ENCODE measurements around the gene GJC2. TPM values are rescaled to one million over a fixed set of nuclear protein-coding genes. Genes with fewer than 3 reads are reported as not detected.

Gene GJC2
- polyA plus RNA-seq, 3 donors = 0.15 TPM; not detected in 2

- peaks cover 39% of the 10 kb centered on the region for H4K20me1 ChIP-seq (ENCODE audit: insufficient read depth, low read length)
- Mint-ChIP-seq H3K4me1 (peaks cover 42% of the 10 kb centered on the region), H3K27me3 (ENCODE audit: low read depth in 3 of 3) (peaks cover 0 to 4% (median 0%) of the 10 kb centered on the region in 3 donors), H3K27ac (peak within 1 kb of the TSS; percentile 89 to 97 (median 94)), H3K4me3 (peak within 1 kb of the TSS; percentile 90 to 92), H3K9me3 (no peaks in the 10 kb centered on the region), H3K36me3 (peaks cover 34 to 46% of the 10 kb centered on the region in 2 donors)
- peak within 1 kb of the TSS; percentile 78 to 87 for H3K27ac ChIP-seq (ENCODE audit: low read depth in 1 of 2, low read length in 2 of 2)
- H3K4me2 ChIP-seq (replicated peaks; ENCODE audit: extremely low read depth, low read length, poor library complexity, severe bottlenecking) = peak within 1 kb of the TSS; percentile 88
- no peak for TF ChIP-seq CTCF (IDR thresholded peaks at IDR 0.05)
- peak within 1 kb of the TSS; percentile 87 for H2AFZ ChIP-seq (ENCODE audit: insufficient read depth, low read depth, low read length, poor library complexity, severe bottlenecking)
- peak; percentile 84 to 88 (median 86) for DNase-seq
- no peaks in the 10 kb centered on the region for H3K27me3 ChIP-seq (ENCODE audit: control insufficient read depth in 2 of 2, insufficient read depth in 2 of 2, low read length in 2 of 2)
- intact Hi-C loops (cut with micrococcal nuclease) = loop anchor here in 1 of 2 donors (2.0 kb wide), 1 partner anchor 14 kb away; no protein-coding TSS in a partner anchor
- H3K4me1 ChIP-seq (ENCODE audit: control insufficient read depth in 1 of 2, insufficient read depth in 2 of 2, low read length in 2 of 2) = peaks cover 39 to 59% of the 10 kb centered on the region in 2 donors
- peak within 1 kb of the TSS; percentile 57 to 90 (median 72) for H3K4me3 ChIP-seq (replicated peaks in 1 of 3; ENCODE audit: low read depth in 2 of 3, low read length in 3 of 3)
- WGBS (ENCODE audit: insufficient coverage) = under 1% methylated on average over 98 of the region's 104 CpGs
- H3K9ac ChIP-seq (ENCODE audit: insufficient read depth, low read length, poor library complexity, severe bottlenecking) = peak within 1 kb of the TSS; percentile 84
- H3K36me3 ChIP-seq (replicated peaks in 1 of 2; ENCODE audit: control insufficient read depth in 1 of 2, insufficient read depth in 2 of 2, low read length in 2 of 2) = peaks cover 36 to 49% of the 10 kb centered on the region in 2 donors
- H3K9me3 ChIP-seq (replicated peaks in 1 of 2; ENCODE audit: control insufficient read depth in 1 of 2, insufficient read depth in 1 of 2, low read length in 2 of 2) = no peaks in the 10 kb centered on the region
- peaks cover 66% of the 10 kb centered on the region for H3K79me2 ChIP-seq (ENCODE audit: insufficient read depth, low read length)
Measured at GRCh38 chr1:228102791-228103620, 46.7 kb upstream of the GJC2 start, which contains the start of gene C1orf35. Gene C1orf35, minus strand, starts transcription at chr1:228103325. Its CDS starts 98 bp downstream, at chr1:228103227.

GRCh38 chr1:228104526-228105269, 45.0 kb upstream of the GJC2 start:
- Histone ChIP-seq H3K36me3 (replicated peaks in 1 of 2; ENCODE audit: control insufficient read depth in 1 of 2, insufficient read depth in 2 of 2, low read length in 2 of 2) (peaks cover 19 to 32% of the 10 kb centered on the region in 2 donors), H3K4me1 (ENCODE audit: control insufficient read depth in 1 of 2, insufficient read depth in 2 of 2, low read length in 2 of 2) (peaks cover 48 to 68% of the 10 kb centered on the region in 2 donors), H3K9ac (ENCODE audit: insufficient read depth, low read length, poor library complexity, severe bottlenecking) (no peak overlapping the region), H3K4me3 (replicated peaks in 1 of 3; ENCODE audit: low read depth in 2 of 3, low read length in 3 of 3) (peak overlapping the region in 1 of 3 experiments; percentile 90), H3K79me2 (ENCODE audit: insufficient read depth, low read length) (peaks cover 62% of the 10 kb centered on the region), H3K27me3 (ENCODE audit: control insufficient read depth in 2 of 2, insufficient read depth in 2 of 2, low read length in 2 of 2) (no peaks in the 10 kb centered on the region), H3K4me2 (replicated peaks; ENCODE audit: extremely low read depth, low read length, poor library complexity, severe bottlenecking) (peak overlapping the region; percentile 88), H3K9me3 (replicated peaks in 1 of 2; ENCODE audit: control insufficient read depth in 1 of 2, insufficient read depth in 1 of 2, low read length in 2 of 2) (no peaks in the 10 kb centered on the region), H2AFZ (ENCODE audit: insufficient read depth, low read depth, low read length, poor library complexity, severe bottlenecking) (no peak overlapping the region), H3K27ac (ENCODE audit: low read depth in 1 of 2, low read length in 2 of 2) (peak overlapping the region; percentile 22 to 87), H4K20me1 (ENCODE audit: insufficient read depth, low read length) (peaks cover 22% of the 10 kb centered on the region)
- H3K36me3 Mint-ChIP-seq = peaks cover 18 to 30% of the 10 kb centered on the region in 2 donors
- TF ChIP-seq CTCF (IDR thresholded peaks at IDR 0.05) = no peak
- H3K9me3 Mint-ChIP-seq = no peaks in the 10 kb centered on the region
- intact Hi-C loops (cut with micrococcal nuclease) = loop anchor here (2.0 to 5.0 kb wide), 2 partner anchors 16 to 38 kb away; partner anchors contain the start of gene GUK1 (in 1 of the 2)
- H3K27ac Mint-ChIP-seq = peak overlapping the region; percentile 55 to 93 (median 86)
- peak overlapping the region; percentile 90 to 92 for H3K4me3 Mint-ChIP-seq
- peaks cover 45% of the 10 kb centered on the region for H3K4me1 Mint-ChIP-seq
- 90% methylated on average over 7 of the region's 7 CpGs for WGBS (ENCODE audit: insufficient coverage)
- H3K27me3 Mint-ChIP-seq (ENCODE audit: low read depth in 3 of 3) = peaks cover 0 to 4% (median 0%) of the 10 kb centered on the region in 3 donors
- no peak for DNase-seq

Measured in CD14-positive monocyte (primary cell).